Endodermal cell (in vitro differentiated cells): ENCODE results near the gene OGFR. TPM values are rescaled to one million over a fixed set of nuclear protein-coding genes. Genes with fewer than 3 reads are reported as not detected.

Source experiments
- DNase-seq: peaks from one replicate; pipeline ENCODE4 v3.0.0-alpha.2; 2017
- H3K27ac ChIP-seq: 2 replicates; pipeline ENCODE4 v1.5.1; 2013; ENCODE audit warnings: mild to moderate bottlenecking, low read depth, low read length, moderate library complexity
- H3K27me3 ChIP-seq: 2 replicates; pipeline ENCODE4 v1.6.1; 2013; ENCODE audit warnings: mild to moderate bottlenecking, low read length, moderate library complexity; ENCODE audit not compliant: insufficient read depth, control insufficient read depth, poor library complexity, severe bottlenecking
- H3K36me3 ChIP-seq: 2 replicates; pipeline ENCODE4 v1.7.0; 2013; ENCODE audit warnings: mild to moderate bottlenecking, low read length, moderate library complexity; ENCODE audit not compliant: control insufficient read depth, insufficient read depth
- H3K4me1 ChIP-seq: one replicate; pipeline ENCODE4 v1.7.0; 2013; ENCODE audit warnings: low read length; ENCODE audit not compliant: control insufficient read depth, insufficient read depth
- H3K4me3 ChIP-seq: 2 replicates; pipeline ENCODE4 v1.5.1; 2013; ENCODE audit warnings: mild to moderate bottlenecking, low read length, moderate library complexity
- H3K9ac ChIP-seq: 2 replicates; pipeline ENCODE4 v1.6.1; 2013; ENCODE audit warnings: mild to moderate bottlenecking, low read length, moderate library complexity; ENCODE audit not compliant: poor library complexity, severe bottlenecking; ENCODE audit errors: extremely low read depth
- H3K9me3 ChIP-seq: 2 replicates; pipeline ENCODE4 v1.6.1; 2013; ENCODE audit warnings: mild to moderate bottlenecking, low read length, moderate library complexity; ENCODE audit not compliant: control insufficient read depth
- H3K27ac Mint-ChIP-seq: 2 replicates; pipeline ENCODE4 v1.8.0; 2020; ENCODE audit warnings: mixed read lengths
- H3K27me3 Mint-ChIP-seq: 2 replicates; pipeline ENCODE4 v1.8.0; 2021; ENCODE audit warnings: mild to moderate bottlenecking, mixed read lengths; ENCODE audit not compliant: insufficient read depth
- H3K36me3 Mint-ChIP-seq: 2 replicates; pipeline ENCODE4 v1.8.0; 2020; ENCODE audit warnings: low read depth, mixed read lengths
- H3K4me1 Mint-ChIP-seq: 2 replicates; pipeline ENCODE4 v1.8.0; 2020; ENCODE audit warnings: mixed read lengths
- H3K4me3 Mint-ChIP-seq: 2 replicates; pipeline ENCODE4 v1.8.0; 2020; ENCODE audit warnings: mild to moderate bottlenecking, moderate library complexity, mixed read lengths
- H3K9me3 Mint-ChIP-seq: 2 replicates; pipeline ENCODE4 v1.8.0; 2020; ENCODE audit warnings: mild to moderate bottlenecking, mixed read lengths
- WGBS, 2 experiments: methylation state at CpG; one replicate each; pipeline versions ENCODE4 v1.1.5 to v1.1.7; 2013; ENCODE audit warnings: missing lambda C conversion rate in 2 of 2, mixed read lengths in 1 of 2; ENCODE audit not compliant: insufficient coverage in 1 of 2, insufficient read length in 1 of 2; 5-methylcytosine and 5-hydroxymethylcytosine counted together
- total RNA-seq, 2 donors: library from RNA; stranded (reverse); fragmentation: NEBNext Ultra II Directional in 1 of 2; extraction: Animal tissue kit (Norgen Biotek cat#: 25700) in 1 of 2; gene quantifications; 2 replicates in 1 of 2; 3 replicates in 1 of 2; pipeline ENCODE4 v1.2.1, GENCODE V29; 2021
- TF ChIP-seq, protein P1 (sequence below): fragments of 200-600 bp; sonication (generic); conservative IDR thresholded peaks from 2 replicates; pipeline ENCODE4 v1.5.0; 2021; ENCODE audit warnings: antibody characterized with exemption, mild to moderate bottlenecking

The OGFR gene
- total RNA-seq, 2 donors from 2014 or later: 28.1 to 28.5 TPM

DNA sequence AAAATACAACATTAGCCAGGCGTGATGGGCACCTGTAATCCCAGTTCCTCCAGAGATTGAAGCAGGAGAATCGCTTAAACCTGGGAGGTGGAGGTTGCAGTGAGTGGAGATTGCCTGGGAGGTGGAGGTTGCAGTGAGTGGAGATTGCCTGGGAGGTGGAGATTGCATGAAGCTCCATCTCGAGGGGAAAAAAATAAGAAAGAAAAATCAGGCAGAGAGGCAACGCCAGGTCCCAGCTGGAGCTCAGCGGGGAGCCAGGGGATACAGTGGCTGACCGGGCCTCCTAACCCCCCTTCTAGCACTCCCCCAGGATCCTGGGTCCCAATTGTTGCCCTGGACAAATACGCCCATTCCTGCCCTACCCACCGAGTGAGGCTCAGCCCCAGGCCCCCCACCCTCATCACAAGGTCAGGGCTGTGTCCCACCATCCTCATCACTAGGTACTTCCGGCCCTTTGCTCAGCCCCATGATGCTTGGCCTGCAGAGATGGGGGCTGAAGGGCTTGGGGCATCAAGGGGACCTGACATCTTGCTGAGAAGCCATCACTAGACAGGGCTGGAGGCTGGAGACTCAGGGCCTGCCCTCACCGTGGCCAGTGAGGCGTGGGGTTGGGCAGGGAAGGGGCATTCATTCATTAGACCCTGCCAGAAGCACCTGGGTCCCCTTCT, 1.9 kb downstream of the OGFR start:
- no peaks in the 10 kb centered on the region for H3K9me3 Mint-ChIP-seq
- no peaks in the 10 kb centered on the region for H3K9me3 ChIP-seq
- no peak for DNase-seq
- peaks cover 5% of the 10 kb centered on the region for H3K36me3 Mint-ChIP-seq
- peaks cover 4% of the 10 kb centered on the region for H3K27me3 Mint-ChIP-seq
- no peak overlapping the region for H3K27ac ChIP-seq
- WGBS, 2 experiments: 73% methylated on average over 8 to 11 of the region's 11 CpGs
- H3K9ac ChIP-seq: no peak overlapping the region
- H3K27ac Mint-ChIP-seq: no peak overlapping the region
- no peaks in the 10 kb centered on the region for H3K27me3 ChIP-seq
- TF ChIP-seq, protein P1, sequence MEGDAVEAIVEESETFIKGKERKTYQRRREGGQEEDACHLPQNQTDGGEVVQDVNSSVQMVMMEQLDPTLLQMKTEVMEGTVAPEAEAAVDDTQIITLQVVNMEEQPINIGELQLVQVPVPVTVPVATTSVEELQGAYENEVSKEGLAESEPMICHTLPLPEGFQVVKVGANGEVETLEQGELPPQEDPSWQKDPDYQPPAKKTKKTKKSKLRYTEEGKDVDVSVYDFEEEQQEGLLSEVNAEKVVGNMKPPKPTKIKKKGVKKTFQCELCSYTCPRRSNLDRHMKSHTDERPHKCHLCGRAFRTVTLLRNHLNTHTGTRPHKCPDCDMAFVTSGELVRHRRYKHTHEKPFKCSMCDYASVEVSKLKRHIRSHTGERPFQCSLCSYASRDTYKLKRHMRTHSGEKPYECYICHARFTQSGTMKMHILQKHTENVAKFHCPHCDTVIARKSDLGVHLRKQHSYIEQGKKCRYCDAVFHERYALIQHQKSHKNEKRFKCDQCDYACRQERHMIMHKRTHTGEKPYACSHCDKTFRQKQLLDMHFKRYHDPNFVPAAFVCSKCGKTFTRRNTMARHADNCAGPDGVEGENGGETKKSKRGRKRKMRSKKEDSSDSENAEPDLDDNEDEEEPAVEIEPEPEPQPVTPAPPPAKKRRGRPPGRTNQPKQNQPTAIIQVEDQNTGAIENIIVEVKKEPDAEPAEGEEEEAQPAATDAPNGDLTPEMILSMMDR: no peak
- peak overlapping the region; percentile 78 for H3K4me3 ChIP-seq
- no peaks in the 10 kb centered on the region for H3K4me1 ChIP-seq
- peak overlapping the region; percentile 74 for H3K4me3 Mint-ChIP-seq
- no peaks in the 10 kb centered on the region for H3K4me1 Mint-ChIP-seq
- H3K36me3 ChIP-seq: peaks cover 28% of the 10 kb centered on the region

DNA sequence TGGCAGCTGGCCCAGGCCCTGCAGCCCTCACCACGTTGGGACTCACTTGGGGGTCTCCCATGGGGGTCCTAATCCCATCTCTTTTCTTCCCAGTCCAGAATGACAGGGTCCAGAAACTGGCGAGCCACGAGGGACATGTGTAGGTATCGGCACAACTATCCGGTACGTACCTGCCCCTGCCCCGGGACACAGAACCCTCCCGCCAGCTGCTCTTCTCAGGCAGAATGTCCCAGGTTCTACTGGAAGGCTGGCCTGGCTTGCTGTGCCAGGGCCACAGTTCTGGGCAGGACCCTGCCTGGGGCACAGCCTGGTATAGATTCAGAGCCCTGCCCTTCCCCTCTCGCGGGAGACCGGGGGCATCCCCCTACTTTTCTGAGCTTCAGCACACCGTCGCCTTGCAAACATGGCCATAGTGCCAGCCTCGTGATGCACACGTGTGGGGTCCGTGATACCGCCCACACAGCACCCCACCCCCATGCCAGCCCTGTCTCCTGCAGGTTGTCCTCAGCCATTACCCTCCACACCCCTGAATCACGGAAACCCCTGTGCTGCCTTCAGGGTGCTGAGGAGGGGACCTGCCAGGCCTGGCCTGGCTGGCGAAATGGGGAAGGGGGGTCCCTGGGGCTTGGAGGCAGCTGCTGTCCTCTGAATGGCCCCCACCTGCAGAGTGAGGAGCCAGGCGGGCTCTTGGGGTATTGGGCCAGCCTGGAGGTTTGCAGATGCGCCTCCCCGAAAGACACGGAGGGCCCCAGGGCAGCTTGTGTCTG, 3.0 kb downstream of the OGFR start:
- Histone ChIP-seq H3K4me1 (no peaks in the 10 kb centered on the region), H3K27ac (no peak overlapping the region), H3K9ac (no peak overlapping the region), H3K4me3 (no peak overlapping the region), H3K36me3 (peaks cover 32% of the 10 kb centered on the region), H3K27me3 (no peaks in the 10 kb centered on the region), H3K9me3 (no peaks in the 10 kb centered on the region)
- 92 to 95% methylated on average over 19 to 23 of the region's 23 CpGs for WGBS, 2 experiments
- Mint-ChIP-seq H3K4me3 (no peak overlapping the region), H3K36me3 (peaks cover 8% of the 10 kb centered on the region), H3K4me1 (no peaks in the 10 kb centered on the region), H3K27ac (no peak overlapping the region), H3K27me3 (peaks cover 4% of the 10 kb centered on the region), H3K9me3 (no peaks in the 10 kb centered on the region)
- TF ChIP-seq, protein P1: no peak
- no peak for DNase-seq

DNA sequence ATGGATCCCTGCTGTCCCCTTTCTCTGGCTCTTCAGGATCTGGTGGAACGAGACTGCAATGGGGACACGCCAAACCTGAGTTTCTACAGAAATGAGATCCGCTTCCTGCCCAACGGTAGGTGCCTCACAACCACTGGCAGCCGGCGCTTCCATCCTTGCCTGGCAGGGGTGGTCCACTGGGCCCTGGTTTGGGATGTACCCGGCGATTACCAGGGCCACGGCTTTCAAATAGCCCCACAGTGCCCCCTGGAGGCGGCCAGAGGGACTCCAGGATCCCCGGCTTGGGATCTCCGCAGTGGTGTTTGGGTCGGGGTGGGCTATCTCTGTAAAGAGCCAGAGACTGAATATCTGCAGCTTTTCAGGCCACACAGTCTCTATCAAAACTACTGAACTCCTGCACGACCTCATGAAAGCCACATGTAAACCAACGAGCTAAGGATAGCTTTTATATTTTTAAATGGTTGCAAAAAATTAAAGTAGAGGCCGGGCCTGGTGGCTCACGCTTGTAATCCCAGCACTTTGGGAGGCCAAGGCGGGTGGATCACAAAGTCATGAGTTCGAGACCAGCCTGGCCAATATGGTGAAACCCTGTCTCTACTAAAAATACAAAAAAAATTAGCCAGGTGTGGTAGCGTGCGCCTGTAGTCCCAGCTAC, 3.7 kb downstream of the OGFR start:
- no peaks in the 10 kb centered on the region for H3K27me3 Mint-ChIP-seq
- H3K27me3 ChIP-seq: no peaks in the 10 kb centered on the region
- H3K27ac ChIP-seq: no peak overlapping the region
- H3K4me1 Mint-ChIP-seq: no peaks in the 10 kb centered on the region
- TF ChIP-seq, protein P1: peak; percentile 92
- H3K9me3 Mint-ChIP-seq: no peaks in the 10 kb centered on the region
- WGBS, 2 experiments: 46 to 49% methylated on average over 17 to 21 of the region's 21 CpGs
- peaks cover 8% of the 10 kb centered on the region for H3K36me3 Mint-ChIP-seq
- DNase-seq: peak; percentile 95
- no peak overlapping the region for H3K4me3 ChIP-seq
- peaks cover 32% of the 10 kb centered on the region for H3K36me3 ChIP-seq
- no peaks in the 10 kb centered on the region for H3K9me3 ChIP-seq
- no peaks in the 10 kb centered on the region for H3K4me1 ChIP-seq
- no peak overlapping the region for H3K4me3 Mint-ChIP-seq
- no peak overlapping the region for H3K27ac Mint-ChIP-seq
- H3K9ac ChIP-seq: no peak overlapping the region
